ENCODE data around the gene EVI2B.

Gene EVI2B

DNA sequence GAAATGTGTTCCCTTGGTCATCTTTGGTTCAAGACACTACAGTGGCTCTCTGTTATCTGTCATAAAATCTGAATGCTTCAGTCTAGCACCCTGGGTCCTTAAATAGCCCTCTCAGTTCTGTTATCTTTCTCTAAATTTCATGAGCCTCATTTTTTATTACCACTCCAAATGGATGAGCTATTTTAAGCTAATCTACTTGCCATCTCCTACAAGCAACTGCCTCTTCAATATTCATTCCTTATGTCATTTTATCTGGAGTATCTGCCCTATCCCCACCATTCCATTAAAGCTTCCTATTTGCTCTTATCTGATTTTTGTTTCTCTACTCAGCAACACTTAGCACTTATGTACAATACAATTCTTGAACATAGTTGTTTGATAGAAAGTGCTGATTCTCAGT is 35.6 kb upstream of the EVI2B start:
- TF ChIP-seq, protein P1, sequence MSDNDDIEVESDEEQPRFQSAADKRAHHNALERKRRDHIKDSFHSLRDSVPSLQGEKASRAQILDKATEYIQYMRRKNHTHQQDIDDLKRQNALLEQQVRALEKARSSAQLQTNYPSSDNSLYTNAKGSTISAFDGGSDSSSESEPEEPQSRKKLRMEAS (IDR thresholded peaks at IDR 0.05): no peak
- TF ChIP-seq CEBPB (IDR thresholded peaks at IDR 0.05) (no peak), EP300 (IDR thresholded peaks at IDR 0.05; ENCODE audit: borderline replicate concordance) (no peak), YY1 (IDR thresholded peaks at IDR 0.05; ENCODE audit: low read depth) (no peak), TEAD4 (IDR thresholded peaks at IDR 0.05) (no peak), CREB1 (IDR thresholded peaks at IDR 0.05; ENCODE audit: low read depth) (no peak), FOXM1 (IDR thresholded peaks at IDR 0.05; ENCODE audit: borderline replicate concordance, low read depth) (no peak), EGR1 (IDR thresholded peaks at IDR 0.05) (no peak), TCF12 (IDR thresholded peaks at IDR 0.05; ENCODE audit: low read depth) (no peak), REST (IDR thresholded peaks at IDR 0.05; ENCODE audit: low read depth) (no peak)
- TF ChIP-seq, protein P2, sequence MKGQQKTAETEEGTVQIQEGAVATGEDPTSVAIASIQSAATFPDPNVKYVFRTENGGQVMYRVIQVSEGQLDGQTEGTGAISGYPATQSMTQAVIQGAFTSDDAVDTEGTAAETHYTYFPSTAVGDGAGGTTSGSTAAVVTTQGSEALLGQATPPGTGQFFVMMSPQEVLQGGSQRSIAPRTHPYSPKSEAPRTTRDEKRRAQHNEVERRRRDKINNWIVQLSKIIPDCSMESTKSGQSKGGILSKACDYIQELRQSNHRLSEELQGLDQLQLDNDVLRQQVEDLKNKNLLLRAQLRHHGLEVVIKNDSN (IDR thresholded peaks at IDR 0.05): no peak

DNA sequence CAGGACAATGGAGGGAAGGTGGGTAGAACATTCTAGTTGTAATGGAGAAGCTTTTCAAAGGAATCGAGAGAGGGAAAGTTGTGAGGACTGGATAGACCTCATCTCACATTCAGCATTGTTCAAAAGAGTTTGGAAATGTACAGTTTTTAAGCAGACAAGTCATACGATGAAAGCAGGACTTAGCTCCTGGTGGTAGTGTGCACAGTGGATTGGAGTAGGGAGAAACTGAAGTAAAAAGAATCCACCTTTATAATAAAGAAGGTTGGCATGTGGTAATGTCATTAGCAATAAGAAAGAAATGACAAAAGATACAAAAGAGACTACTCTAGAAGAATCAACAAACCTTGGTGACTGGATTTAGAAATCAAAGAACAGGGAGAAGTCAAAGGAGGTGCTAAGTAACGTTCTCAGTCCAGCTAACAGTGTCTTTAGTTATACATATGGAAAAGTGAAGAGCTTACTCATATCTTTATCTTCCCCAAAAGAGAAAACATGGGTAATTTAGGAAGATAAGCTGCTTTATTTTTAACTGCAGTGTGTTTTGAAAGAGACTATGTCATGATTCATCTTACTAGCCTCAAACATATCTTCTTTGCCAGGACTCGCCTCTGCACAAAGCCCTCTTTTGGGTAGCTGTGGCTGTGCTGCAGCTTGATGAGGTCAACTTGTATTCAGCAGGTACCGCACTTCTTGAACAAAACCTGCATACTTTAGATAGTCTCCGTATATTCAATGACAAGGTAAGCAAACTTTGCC is 26.2 kb upstream of the EVI2B start:
- TF ChIP-seq, protein P1 (IDR thresholded peaks at IDR 0.05): no peak
- TF ChIP-seq YY1 (IDR thresholded peaks at IDR 0.05; ENCODE audit: low read depth) (no peak), EGR1 (IDR thresholded peaks at IDR 0.05) (no peak), EP300 (IDR thresholded peaks at IDR 0.05; ENCODE audit: borderline replicate concordance) (no peak), CEBPB (IDR thresholded peaks at IDR 0.05) (no peak)

DNA sequence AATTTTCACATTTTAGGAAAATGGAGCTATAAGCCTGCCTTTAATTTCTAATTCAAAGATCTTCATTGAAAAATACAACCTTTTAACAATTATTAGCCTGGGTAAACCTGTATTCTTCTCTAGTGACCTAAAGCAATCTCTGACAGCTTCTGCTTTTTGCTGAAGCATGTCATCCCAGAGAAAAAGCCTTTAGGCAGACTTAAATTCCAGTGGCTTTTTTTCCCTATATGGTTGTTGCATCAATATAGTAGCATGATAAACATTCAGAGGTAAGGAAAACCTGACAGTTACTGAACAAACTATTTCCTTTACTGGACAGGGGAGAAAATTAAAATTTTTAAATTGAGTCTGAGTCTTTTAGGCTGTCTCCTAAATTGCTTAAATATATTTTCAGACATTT is 15.4 kb upstream of the EVI2B start:
- TF ChIP-seq REST (IDR thresholded peaks at IDR 0.05; ENCODE audit: low read depth): no peak
- TF ChIP-seq CREB1 (IDR thresholded peaks at IDR 0.05; ENCODE audit: low read depth): no peak
- no peak for TF ChIP-seq ZBTB7A (IDR thresholded peaks at IDR 0.05; ENCODE audit: low read depth)
- TF ChIP-seq, protein P2 (IDR thresholded peaks at IDR 0.05): no peak
- TF ChIP-seq YY1 (IDR thresholded peaks at IDR 0.05; ENCODE audit: low read depth): no peak
- no peak for TF ChIP-seq EP300 (IDR thresholded peaks at IDR 0.05; ENCODE audit: borderline replicate concordance)
- no peak for TF ChIP-seq CEBPB (IDR thresholded peaks at IDR 0.05)

GRCh38 chr17:31328160-31328535 is 14.3 kb upstream of the EVI2B start:
- no peak for TF ChIP-seq FOXM1 (IDR thresholded peaks at IDR 0.05; ENCODE audit: borderline replicate concordance, low read depth)
- no peak for TF ChIP-seq NFIC (IDR thresholded peaks at IDR 0.05)
- no peak for TF ChIP-seq TAF1 (IDR thresholded peaks at IDR 0.05; ENCODE audit: low read depth)
- TF ChIP-seq CEBPB (IDR thresholded peaks at IDR 0.05): no peak
- no peak for TF ChIP-seq TCF12 (IDR thresholded peaks at IDR 0.05; ENCODE audit: low read depth)
- TF ChIP-seq, protein P2 (IDR thresholded peaks at IDR 0.05): no peak
- TF ChIP-seq, protein P1 (IDR thresholded peaks at IDR 0.05): no peak
- no peak for TF ChIP-seq ZBTB7A (IDR thresholded peaks at IDR 0.05; ENCODE audit: low read depth)
- TF ChIP-seq TEAD4 (IDR thresholded peaks at IDR 0.05): no peak
- no peak for TF ChIP-seq EP300 (IDR thresholded peaks at IDR 0.05; ENCODE audit: borderline replicate concordance)
- TF ChIP-seq RAD21 (IDR thresholded peaks at IDR 0.05; ENCODE audit: low read depth): no peak
- TF ChIP-seq YY1 (IDR thresholded peaks at IDR 0.05; ENCODE audit: low read depth): no peak
- no peak for TF ChIP-seq CREB1 (IDR thresholded peaks at IDR 0.05; ENCODE audit: low read depth)
- TF ChIP-seq REST (IDR thresholded peaks at IDR 0.05; ENCODE audit: low read depth): no peak
- no peak for TF ChIP-seq EGR1 (IDR thresholded peaks at IDR 0.05)
